H1 (cell line): ENCODE data around the gene MMGT1.

Experiments used
- GABPA ChIP-seq: IDR thresholded peaks from 2 replicates; pipeline ENCODE4 v1.6.1; 2011; ENCODE audit warnings: mild to moderate bottlenecking, low read length, moderate library complexity, borderline replicate concordance; ENCODE audit not compliant: insufficient read depth
- PHF8 ChIP-seq: fragments of 200-600 bp; sonication (generic); conservative IDR thresholded peaks from 2 replicates; pipeline ENCODE4 v1.7.1; 2012; ENCODE audit warnings: low read depth, mild to moderate bottlenecking, inconsistent platforms, low read length, moderate library complexity

DNA sequence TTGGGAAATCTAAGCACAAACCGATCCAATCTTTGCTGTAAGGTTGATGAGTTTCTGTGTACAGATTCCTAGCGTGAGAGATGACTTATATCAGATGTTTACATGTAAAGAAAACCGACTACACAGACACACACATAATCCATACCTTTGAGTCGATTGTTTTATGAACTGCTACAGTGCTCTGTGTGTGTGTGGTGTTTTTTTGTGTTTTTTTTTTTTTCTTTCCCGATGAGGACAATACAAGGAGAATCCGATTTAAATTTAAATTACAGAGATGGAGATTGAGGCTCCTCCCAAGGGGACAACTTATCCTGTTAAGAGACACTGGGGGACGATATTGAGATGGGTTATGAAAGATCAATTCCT is 11.0 kb upstream of the MMGT1 start:
- TF ChIP-seq PHF8 (no peak), GABPA (no peak)
